GM23338 (cell line): ENCODE data around the gene DCLK2.

ENCODE experiments used
- CREB1 ChIP-seq: fragments of 250-450 bp; sonication (Bioruptor Pico); IDR thresholded peaks from 2 replicates; pipeline ENCODE4 v1.5.0; 2020; ENCODE audit warnings: low read depth, mild to moderate bottlenecking, moderate library complexity
- EZH2 ChIP-seq: fragments of 200-600 bp; sonication (generic); IDR thresholded peaks from one replicate; pipeline ENCODE4 v1.8.0; 2017; ENCODE audit warnings: antibody characterized with exemption, mild to moderate bottlenecking, low read depth; ENCODE audit not compliant: unreplicated experiment
- EZH2phosphoT487 ChIP-seq: fragments of 200-600 bp; sonication (generic); IDR thresholded peaks from one replicate; pipeline ENCODE4 v1.8.1; 2018; ENCODE audit warnings: antibody characterized with exemption; ENCODE audit not compliant: unreplicated experiment
- JUNB ChIP-seq: IDR thresholded peaks from one replicate; pipeline ENCODE4 v1.6.1; 2016; ENCODE audit warnings: antibody characterized with exemption; ENCODE audit not compliant: unreplicated experiment
- POLR2AphosphoS5 ChIP-seq: IDR thresholded peaks from 2 replicates; pipeline ENCODE4 v1.6.1; 2016; ENCODE audit warnings: antibody characterized with exemption, low read depth
- STAT1 ChIP-seq: IDR thresholded peaks from one replicate; pipeline ENCODE4 v1.6.1; 2016; ENCODE audit warnings: antibody characterized with exemption; ENCODE audit not compliant: unreplicated experiment
- ZNF114 ChIP-seq: fragments of 250-450 bp; sonication (Bioruptor Pico); IDR thresholded peaks from 2 replicates; pipeline ENCODE4 v1.5.0; 2020; ENCODE audit warnings: mild to moderate bottlenecking, moderate library complexity
- ZNF331 ChIP-seq: fragments of 250-450 bp; sonication (Bioruptor Pico); IDR thresholded peaks from 2 replicates; pipeline ENCODE4 v1.5.0; 2020; ENCODE audit warnings: low read depth, mild to moderate bottlenecking, moderate library complexity
- TF ChIP-seq, protein P1 (sequence below), 2 experiments: fragments of 200-600 bp in 1 of 2; sonication (generic) in 1 of 2; conservative IDR thresholded peaks; 2 replicates each; pipeline versions ENCODE4 v1.5.1 to v1.6.1; 2016 to 2017; ENCODE audit warnings: antibody characterized with exemption in 2 of 2, low read depth in 2 of 2, mild to moderate bottlenecking in 2 of 2, moderate library complexity in 1 of 2
- TF ChIP-seq, protein P2 (sequence below): IDR thresholded peaks from one replicate; pipeline ENCODE4 v1.6.1; 2018; ENCODE audit warnings: antibody characterized with exemption; ENCODE audit not compliant: unreplicated experiment
- TF ChIP-seq, protein P3 (sequence below): IDR thresholded peaks from 2 replicates; pipeline ENCODE4 v1.6.1; 2016; ENCODE audit warnings: antibody characterized with exemption

DNA sequence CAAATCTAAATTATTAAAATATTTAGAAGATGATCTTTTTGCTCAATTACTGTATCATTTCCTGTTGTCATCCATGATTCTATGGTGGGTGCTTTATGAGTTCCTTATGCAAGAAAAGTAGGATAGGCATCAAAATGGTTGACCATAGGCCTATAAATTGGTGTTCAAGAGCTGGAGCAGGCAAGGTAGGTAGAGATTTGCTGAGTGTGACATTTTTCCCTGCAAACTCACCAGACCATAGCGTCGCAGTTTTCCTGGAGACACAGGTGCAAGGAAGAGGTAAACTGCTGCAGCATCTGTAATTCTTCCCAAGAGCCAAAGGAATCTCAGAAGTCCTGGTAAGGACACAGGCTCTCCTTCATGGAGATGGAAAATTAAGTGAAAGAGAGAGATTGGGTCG lies 33.7 kb upstream of the DCLK2 start:
- TF ChIP-seq, protein P1, sequence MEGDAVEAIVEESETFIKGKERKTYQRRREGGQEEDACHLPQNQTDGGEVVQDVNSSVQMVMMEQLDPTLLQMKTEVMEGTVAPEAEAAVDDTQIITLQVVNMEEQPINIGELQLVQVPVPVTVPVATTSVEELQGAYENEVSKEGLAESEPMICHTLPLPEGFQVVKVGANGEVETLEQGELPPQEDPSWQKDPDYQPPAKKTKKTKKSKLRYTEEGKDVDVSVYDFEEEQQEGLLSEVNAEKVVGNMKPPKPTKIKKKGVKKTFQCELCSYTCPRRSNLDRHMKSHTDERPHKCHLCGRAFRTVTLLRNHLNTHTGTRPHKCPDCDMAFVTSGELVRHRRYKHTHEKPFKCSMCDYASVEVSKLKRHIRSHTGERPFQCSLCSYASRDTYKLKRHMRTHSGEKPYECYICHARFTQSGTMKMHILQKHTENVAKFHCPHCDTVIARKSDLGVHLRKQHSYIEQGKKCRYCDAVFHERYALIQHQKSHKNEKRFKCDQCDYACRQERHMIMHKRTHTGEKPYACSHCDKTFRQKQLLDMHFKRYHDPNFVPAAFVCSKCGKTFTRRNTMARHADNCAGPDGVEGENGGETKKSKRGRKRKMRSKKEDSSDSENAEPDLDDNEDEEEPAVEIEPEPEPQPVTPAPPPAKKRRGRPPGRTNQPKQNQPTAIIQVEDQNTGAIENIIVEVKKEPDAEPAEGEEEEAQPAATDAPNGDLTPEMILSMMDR (conservative IDR thresholded peaks at IDR 0.05; ENCODE audit: low read depth in 2 of 2) = no peak
- no peak for TF ChIP-seq EZH2phosphoT487
- no peak for TF ChIP-seq POLR2AphosphoS5
- TF ChIP-seq CREB1 (CRISPR knock-in tag) = no peak
- TF ChIP-seq, protein P2, sequence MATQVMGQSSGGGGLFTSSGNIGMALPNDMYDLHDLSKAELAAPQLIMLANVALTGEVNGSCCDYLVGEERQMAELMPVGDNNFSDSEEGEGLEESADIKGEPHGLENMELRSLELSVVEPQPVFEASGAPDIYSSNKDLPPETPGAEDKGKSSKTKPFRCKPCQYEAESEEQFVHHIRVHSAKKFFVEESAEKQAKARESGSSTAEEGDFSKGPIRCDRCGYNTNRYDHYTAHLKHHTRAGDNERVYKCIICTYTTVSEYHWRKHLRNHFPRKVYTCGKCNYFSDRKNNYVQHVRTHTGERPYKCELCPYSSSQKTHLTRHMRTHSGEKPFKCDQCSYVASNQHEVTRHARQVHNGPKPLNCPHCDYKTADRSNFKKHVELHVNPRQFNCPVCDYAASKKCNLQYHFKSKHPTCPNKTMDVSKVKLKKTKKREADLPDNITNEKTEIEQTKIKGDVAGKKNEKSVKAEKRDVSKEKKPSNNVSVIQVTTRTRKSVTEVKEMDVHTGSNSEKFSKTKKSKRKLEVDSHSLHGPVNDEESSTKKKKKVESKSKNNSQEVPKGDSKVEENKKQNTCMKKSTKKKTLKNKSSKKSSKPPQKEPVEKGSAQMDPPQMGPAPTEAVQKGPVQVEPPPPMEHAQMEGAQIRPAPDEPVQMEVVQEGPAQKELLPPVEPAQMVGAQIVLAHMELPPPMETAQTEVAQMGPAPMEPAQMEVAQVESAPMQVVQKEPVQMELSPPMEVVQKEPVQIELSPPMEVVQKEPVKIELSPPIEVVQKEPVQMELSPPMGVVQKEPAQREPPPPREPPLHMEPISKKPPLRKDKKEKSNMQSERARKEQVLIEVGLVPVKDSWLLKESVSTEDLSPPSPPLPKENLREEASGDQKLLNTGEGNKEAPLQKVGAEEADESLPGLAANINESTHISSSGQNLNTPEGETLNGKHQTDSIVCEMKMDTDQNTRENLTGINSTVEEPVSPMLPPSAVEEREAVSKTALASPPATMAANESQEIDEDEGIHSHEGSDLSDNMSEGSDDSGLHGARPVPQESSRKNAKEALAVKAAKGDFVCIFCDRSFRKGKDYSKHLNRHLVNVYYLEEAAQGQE = no peak
- no peak for TF ChIP-seq EZH2
- TF ChIP-seq ZNF114 (CRISPR knock-in tag) = no peak
- TF ChIP-seq JUNB = no peak
- TF ChIP-seq, protein P3, sequence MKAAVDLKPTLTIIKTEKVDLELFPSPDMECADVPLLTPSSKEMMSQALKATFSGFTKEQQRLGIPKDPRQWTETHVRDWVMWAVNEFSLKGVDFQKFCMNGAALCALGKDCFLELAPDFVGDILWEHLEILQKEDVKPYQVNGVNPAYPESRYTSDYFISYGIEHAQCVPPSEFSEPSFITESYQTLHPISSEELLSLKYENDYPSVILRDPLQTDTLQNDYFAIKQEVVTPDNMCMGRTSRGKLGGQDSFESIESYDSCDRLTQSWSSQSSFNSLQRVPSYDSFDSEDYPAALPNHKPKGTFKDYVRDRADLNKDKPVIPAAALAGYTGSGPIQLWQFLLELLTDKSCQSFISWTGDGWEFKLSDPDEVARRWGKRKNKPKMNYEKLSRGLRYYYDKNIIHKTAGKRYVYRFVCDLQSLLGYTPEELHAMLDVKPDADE = no peak
- TF ChIP-seq STAT1 = no peak
- TF ChIP-seq ZNF331 = no peak
